ENCODE measurements around the gene MBTPS2.
"Not testable (repeated sequence)": the region's sequence is repeated elsewhere in the genome, so short reads cannot be mapped to it uniquely, and the experiment has no call there.

MBTPS2 gene

DNA sequence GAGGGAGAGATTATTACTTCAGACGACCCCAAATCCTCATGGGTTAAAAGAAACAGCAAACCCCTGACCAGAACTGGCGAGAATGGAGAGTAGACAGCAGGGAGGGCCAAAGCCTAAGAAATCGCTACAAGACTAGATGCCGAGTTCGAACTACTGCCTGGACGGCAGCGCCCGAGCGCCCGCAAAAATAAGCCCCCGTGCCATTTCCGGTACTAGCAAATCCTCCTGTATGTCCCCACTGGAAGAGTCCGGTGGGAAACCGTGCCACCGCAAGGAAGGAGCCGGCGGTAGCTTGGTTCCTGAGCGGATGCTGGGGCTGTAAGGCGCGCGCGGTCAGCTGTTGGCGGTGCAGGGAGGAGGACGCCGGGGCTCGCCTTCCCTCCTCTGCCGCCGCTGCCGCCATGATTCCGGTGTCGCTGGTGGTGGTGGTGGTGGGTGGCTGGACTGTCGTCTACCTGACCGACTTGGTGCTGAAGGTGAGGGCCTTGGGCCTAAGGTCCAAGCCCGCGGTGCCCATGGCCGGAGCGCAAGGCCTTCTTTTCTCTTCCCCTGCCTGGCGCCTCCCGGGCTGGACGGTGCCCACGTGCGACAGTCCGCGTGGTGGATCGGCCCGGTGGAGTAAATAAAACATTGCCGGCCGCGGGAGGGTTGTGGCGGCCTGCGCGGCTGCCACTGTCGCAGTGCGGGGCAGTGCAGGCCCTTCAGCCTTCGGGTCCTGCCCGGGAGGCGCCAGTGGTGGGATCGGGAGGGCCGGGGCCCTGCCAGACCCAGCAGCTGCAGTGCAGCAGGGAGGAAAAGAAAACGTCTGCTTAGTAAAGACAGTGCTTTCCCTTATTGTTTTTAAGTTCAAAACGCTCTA, at the start of gene MBTPS2:
Gene MBTPS2, plus strand, starts transcription at position 284 of the 859 bp plus-strand sequence. Its CDS starts 118 bp downstream, at position 402.
- DNase-seq = peak; percentile 85

DNA sequence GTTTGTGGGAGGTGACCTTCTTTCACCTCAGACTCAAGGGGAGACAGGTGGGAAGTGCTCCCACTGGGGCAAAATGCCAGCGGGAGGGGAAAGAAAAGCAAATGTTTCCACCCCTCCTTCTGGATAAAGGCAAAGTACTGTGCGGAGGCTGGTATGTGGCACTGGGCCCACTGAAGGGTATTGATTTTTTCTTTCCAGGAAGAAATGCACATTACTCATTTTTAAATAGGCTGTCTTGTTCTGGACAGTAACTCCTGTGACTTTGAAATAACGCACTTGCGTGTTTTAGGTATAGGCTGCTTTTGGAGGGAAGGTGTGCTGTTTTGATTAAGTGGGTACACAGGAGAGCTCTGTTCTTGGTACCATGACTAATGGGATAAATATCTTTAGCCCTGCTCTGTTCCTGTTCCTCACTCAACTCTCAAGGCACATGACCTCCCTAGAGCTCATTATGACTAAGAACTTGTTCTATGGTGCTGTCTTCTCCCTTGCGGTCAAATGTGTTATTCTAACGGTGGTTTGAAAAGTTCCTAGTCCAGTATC, 40.7 kb upstream of the MBTPS2 start:
- DNase-seq = no peak

DNA sequence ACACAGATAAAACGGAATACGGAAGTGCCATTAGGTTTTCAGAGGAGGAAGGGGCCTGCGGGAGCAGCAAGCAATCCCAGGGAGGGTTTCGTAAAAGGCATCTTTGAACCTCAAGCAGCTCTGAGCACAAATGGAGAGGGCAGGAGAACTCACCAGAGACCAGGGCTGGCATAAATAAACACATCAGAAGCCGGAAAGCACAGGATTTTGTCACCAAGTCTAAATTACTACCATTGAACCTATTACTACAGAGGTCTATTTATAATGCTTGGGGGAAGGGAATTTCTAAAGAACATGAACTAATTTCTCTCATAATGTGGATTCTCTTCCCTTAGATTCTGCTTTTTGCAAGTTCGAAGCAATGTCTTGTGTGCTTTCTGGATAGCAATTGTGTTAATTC, 39.6 kb upstream of the MBTPS2 start:
- DNase-seq = no peak

DNA sequence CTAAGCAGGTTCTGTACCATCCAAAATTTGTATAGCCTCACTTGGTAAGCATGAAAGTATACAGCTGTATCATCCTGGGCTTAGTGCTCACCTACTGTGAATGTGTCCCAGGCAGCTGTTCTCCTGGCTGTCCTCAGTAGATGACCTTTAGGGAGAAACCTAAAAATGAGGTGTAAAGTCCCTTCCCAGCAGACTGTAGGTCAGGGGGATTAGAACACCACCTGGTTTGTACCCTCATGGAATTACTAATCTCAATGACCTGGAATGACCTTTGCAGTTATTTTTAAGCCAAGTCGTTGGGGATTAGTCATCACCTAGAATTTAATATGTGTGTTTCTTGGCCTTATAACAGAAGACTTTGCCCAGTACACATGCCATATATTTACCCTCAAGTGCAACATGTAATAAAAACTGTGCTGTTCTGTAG, 39.1 kb upstream of the MBTPS2 start:
- DNase-seq = no peak

DNA sequence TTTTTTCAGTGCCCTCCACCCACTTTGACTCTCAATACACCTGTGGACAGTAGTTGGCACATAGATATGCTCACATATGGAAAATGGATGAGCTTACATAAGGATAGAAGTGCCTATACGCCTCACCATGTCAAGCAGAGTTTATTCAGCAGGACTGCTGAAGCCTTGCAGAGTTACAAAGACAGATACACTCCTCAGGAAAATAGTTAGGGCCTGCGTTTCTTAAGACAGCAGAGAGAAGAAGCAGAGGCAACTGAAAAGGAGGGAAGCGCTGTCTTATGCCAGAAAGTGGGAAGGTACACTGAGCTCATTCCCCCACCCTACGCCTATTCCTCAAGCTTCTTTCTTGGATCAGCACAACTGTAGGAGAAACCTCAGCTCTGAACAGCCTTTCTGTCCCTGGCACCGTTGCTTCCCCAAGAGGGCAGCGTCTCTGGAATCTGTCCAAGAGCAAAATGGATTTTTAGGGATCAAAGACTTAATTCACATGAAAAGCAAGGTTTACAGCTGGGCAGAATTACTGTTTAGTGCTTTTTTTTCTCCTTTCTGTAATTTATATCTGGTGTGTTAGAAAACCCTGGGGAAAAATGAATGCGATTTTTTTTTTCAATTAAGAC, 37.3 kb upstream of the MBTPS2 start:
- DNase-seq = no peak

DNA sequence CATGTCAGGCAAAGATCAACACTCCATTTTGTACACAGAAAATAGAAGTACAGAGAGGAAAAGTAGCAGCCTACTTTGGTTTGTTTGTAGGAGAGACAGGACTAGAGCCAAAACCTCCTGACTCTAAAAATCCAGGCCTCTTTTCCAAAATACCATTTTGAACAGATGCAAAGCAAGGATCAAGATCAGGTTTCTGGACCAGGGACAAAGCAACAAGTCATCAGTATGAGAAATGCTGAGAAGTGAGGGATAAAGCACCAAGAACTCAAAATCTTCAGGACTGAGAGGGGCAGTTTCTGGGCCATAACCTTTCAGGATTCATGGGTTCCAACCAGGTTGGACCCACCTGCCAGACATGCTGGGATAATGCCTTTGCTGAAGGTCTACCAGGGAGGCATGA, 36.6 kb upstream of the MBTPS2 start:
- no peak for DNase-seq

DNA sequence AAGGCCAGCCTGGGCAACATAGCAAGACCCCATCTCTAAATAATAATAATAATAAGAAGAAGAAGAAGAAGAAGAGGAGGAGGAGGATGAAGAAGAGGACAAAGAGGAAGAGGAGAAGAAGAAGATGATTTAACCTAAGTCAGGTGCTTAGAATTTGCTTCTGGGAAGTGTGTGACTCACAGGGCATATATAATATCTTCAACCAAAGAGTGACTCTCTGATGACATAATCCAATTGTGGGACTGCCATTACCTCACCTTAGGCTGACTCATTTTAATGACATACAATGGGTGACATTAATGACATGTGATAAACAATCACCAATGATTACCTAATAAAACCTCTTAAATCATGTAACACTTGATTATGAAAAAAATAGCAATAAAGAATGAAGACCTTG, 32.7 kb upstream of the MBTPS2 start:
- DNase-seq = peak; percentile 1

DNA sequence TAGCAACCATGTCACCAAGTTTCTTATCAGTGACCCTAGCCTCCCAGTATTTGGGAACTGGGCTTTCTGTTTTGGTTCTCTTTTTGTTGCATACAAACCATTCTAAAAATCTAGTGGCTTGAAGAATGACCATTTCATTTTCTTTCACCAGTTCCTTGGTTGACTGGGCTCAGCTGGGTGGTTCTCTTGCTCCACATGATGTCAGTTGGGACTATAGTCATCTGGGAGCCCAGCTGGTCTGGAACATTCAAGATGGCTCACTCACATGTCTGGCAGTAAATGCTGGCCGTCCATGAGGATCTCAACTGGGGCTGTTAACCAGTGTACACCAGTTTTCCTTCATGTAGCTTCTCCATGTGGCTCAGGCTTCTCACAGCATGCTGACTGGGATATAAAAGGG, 27.6 kb upstream of the MBTPS2 start:
- DNase-seq = no peak

DNA sequence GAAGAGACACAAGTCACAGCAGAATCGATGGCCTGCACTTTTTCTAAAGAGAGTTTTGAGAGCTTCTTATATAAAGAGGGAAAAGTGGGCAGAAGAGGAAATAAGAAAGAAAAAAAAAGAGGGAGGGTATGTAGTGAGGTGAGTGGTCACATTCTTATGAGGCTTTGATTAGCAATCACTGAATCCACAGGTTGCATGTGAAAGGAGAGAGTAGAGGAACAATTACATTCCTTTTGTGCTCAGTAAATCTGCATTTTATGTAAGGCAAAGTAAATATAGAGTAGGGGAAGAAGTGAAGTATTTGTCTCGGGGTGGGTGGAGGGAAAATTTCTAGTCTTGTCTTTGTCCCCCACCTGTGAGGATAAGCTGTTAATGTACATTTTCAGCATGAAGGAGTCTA, 26.8 kb upstream of the MBTPS2 start:
- no peak for DNase-seq

DNA sequence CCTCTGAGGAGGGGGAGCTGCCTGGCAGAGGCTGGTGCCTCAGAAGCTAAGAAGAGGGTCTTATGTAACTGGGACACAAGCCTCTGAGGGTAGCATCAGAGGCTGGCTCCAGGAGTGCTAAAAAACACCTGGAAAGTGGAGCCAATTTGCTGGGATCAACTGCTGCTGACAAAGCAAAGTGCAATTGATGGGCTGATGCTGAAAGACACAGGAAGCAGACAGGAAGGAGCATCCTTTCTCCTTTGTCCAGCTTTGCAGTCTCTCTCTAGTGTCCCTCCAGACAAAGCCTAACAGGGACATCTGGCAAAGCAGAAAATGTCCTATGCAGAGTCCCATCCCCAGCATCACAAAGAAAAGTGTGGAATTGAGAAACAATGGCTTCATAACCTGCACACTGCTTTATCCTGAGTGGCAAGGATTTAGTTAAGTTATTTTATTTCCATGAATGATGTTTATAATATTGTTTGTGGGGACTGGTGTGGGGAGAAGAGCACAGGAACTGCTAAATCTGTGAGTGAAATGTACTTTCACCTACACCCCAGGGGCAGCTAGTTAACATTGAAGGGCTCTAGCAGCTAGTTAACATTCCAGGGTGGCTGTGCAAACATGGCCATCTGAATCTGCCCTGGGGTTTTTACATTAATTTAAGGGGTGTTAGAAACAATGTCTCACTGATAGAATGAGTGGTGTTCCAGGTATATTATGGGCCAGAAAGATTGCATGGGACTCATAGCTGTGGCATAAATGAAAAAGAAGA, 25.6 kb upstream of the MBTPS2 start:
- no peak for DNase-seq

DNA sequence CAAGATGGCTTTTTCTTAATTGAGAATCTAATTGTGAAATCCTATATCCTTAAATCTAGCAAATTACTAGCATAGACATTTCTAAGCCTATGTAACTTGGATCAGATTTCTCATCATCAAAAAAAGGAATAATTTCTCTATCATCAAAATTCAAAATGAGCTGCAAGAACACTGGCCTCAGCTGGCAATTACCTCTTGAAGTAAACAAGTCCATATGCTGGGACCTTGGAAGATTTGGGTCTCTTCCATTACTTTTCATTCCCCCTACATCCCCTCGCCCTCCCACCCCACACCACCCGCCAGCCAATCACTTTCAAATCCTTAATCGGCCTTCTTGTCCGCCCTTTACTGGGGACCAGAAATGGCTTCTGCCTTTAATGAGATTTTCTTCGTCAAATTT, 23.3 kb upstream of the MBTPS2 start:
- DNase-seq = no peak

DNA sequence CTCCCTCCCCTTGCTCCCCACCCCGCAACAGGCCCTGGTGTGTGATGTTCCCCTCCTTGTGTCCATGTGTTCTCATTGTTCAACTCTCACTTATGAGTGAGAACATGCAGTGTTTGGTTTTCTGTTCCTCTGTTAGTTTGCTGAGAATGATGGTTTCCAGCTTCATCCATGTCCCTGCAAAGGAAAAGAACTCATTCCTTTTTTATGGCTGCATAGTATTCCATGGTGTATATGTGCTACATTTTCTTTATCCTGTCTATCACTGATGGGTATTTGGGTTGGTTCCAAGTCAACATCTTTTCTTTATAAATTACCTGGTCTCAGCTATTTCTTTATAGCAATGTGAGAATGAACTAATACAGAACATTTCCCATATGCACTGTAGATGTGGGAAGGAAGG, 19.2 kb upstream of the MBTPS2 start:
- not testable (repeated sequence) for DNase-seq

DNA sequence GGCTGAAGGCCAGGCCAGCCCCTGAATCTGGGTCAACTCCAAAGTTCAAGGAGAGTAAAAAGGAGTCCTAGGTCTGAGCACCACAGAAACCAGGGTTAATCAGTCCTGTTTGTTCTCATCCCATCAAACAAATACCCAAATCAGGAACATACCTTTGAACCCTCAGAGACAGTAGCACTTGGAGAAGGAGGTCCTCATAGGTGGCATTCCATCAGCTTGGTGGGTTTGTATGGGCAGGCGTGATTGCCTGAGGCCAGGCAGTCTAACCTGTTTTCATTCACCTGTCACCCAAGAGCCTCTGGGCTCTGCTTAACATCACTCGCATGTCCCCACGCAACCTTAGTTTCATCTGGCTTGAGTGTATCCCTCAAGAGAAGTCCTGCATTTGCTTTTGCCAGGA, 17.5 kb upstream of the MBTPS2 start:
- DNase-seq = no peak

DNA sequence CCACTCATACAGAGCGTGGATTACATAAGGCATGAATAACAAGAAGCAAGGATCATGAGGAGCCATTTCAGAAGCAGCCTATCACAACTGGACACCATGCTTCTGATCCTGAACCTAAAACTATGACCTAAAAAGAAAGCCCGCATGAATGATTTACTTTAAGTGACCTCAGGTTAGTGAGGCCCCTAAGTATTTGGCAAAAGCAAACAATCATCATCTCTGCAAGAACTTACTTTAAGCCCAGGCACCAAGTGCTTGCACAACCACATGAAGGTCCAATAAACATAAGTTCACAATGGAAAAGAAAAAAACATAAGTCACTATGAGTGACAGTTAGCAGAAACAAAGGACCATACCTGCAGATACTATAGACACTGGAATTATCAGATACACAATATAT, 7.9 kb upstream of the MBTPS2 start:
- no peak for DNase-seq

DNA sequence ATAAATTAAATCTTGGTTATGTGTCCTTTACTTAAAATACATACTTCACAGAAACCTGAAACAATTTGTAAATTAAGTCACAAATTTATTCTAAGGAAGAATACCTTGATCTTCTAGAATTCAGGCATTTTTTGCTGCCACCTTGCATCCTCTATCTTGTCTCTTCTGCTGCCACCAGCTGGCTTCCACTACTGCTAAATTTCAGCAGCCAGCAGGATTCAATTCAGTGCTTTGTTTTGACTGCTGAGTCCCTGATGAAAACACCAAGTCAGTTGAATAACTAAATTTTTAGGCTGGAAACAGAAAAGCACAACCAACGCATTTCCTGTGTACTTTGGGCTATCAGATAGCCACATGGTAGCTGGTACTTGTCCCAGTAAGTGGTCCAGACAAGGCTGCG, 2.4 kb upstream of the MBTPS2 start:
- DNase-seq = no peak

DNA sequence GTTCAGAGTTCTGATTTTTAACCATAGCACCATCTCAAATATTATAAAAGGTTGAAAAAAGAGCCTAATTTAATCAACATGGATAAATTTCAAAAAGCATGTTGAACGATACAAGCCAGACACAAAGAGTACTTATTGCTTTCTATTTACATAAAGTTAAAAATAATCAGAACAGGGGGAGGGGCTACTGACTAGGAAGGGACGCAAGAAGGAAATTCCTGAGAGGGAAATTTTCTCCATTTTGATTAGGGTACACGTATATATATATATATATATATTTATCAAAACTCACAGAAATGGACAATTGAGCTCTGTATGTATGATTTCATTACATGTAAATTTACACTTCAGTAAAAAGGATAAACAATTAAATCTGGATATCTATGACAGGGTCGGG, 482 bp upstream of the MBTPS2 start:
- DNase-seq = no peak

DNA sequence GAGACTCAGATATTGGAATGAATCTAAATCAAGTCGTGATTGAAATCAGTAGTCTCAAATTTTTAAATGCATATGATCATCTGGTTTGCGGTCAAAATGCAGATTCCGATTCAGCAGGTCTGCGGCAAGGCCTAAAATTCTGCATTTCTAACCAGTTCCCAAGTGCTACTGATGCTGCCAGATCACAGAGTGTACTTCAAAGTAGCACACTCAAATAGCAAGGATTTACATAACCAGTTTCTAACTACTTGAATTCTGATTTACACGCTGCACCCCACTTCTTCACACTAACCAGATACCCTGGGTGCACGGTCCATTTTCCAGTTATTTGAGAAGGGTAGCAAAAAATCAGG, 752 bp downstream of the MBTPS2 start:
- peak; percentile 75 for DNase-seq

DNA sequence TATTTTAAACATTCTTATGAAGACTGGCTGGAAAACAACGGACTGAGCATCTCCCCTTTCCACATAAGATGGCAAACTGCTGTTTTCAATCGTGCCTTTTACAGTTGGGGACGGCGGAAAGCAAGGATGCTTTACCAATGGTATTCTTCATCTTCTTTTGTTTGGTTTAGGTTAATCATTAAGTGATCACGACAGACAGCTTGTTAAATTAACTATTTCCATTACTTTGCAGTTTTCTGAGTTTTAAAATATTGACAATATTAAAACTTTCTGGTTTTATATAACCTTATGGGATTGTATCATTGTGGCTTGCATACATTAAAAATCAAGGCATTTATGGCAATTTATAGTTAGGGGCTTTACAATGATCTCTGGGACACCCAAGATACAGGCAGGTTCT, 3.8 kb downstream of the MBTPS2 start:
- no peak for DNase-seq

DNA sequence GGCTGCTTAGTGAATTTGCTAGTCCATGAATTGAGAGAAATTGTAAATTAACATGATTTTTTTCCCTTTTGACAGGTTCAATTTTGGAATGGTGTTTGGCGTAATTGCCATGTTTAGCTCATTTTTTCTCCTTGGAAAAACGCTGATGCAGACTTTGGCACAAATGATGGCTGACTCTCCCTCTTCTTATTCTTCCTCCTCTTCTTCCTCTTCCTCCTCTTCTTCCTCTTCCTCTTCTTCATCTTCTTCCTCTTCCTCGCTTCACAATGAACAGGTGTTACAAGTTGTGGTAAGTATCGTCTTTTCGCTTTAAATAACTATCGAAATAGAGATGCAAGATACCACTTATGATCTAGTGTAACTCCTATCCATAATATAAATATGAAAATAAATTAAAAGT, 5.7 kb downstream of the MBTPS2 start:
- no peak for DNase-seq

DNA sequence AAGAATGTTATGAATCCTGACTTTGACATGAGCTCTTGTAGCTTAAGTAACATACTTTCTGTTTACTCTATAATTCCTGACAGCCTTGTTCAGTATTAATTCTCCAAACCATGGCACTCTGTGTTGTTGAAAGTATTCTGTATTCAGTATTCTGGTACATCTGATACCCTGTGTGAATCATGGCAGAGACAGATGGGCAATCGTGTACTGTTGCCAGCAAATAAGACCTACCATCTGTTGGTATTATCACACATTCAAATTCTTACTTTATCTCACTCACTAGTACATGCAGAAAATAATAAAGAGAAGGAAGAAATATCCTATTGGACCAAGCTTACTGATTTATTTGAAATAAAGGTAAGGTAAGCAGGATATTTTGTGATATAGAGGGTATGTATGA, 7.9 kb downstream of the MBTPS2 start:
- no peak for DNase-seq

DNA sequence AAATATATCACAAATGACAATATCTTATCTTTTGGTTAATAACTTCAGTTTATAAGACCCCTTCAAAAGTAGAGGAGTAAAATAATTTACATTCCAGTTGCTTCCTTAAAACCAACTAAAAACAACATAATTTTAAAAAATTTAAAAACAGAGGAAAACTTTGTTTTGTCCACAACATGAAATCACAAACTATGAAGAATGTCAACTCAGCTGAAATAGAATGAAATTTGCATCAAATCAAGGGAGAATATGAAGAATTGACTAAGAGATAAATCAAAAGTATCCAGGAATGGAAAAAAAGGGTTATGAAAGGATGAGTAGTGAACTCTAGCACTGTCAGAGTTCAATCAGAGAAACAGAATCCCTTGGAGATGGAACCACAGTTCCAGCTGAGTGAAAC, 14.2 kb downstream of the MBTPS2 start:
- DNase-seq = no peak

DNA sequence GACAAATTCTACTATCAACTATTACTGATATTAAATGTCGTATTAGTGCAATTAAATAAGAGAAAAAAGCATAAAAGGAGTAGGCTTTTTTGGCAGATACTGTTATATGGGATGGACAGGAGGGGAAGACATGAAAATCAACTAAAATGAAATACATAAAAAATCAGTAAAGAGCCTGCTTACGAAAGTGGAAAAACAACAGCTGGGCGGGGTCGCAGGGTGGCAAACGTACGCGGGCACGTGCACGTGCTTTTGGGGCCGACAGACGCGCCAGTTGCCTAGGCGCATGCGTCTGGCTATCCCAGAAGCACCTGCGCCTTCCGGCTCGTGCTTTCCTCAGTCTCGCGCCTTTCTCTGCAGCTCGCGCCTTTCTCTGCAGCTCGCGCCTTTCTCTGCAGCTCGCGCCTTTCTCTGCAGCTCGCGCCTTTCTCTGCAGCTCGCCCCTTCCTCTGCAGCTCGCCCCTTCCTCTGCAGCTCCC, 16.6 kb downstream of the MBTPS2 start, which contains the start of gene YY2:
Gene YY2, plus strand, starts transcription at position 51 of the 479 bp plus-strand sequence. CDS start 498 bp downstream, outside the sequence.
- no peak for DNase-seq

DNA sequence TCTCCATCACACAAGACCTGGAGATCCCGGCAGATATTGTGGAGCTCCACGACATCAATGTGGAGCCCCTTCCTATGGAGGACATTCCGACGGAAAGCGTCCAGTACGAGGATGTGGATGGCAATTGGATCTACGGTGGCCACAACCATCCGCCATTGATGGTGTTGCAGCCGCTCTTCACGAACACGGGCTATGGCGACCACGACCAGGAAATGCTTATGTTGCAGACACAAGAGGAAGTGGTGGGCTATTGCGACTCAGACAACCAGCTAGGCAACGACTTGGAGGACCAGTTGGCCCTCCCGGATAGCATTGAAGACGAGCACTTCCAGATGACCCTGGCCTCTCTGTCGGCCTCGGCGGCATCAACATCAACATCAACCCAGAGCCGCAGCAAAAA, 17.1 kb downstream of the MBTPS2 start:
- DNase-seq = no peak
